Fibroblast of skin of right quadriceps (primary cell): ENCODE data around the gene ZC3H15.
A peak's percentile ranks its signal among the peaks of the same experiment; 100 is the strongest.

Experiments
- DNase-seq: peaks from one replicate; pipeline ENCODE4 v3.0.0-alpha.2; 2013

The ZC3H15 gene

GRCh38 chr2:186544255-186544675, 58.2 kb downstream of the ZC3H15 start:
- peak; percentile 94 for DNase-seq

GRCh38 chr2:186546846-186547245, 60.8 kb downstream of the ZC3H15 start:
- peak; percentile 51 for DNase-seq

GRCh38 chr2:186551323-186552050, 65.4 kb downstream of the ZC3H15 start:
- peak; percentile 85 for DNase-seq

- no peak for DNase-seq
Observed at GRCh38 chr2:186554429-186554828, 68.4 kb downstream of the ZC3H15 start.

- no peak for DNase-seq
Observed at GRCh38 chr2:186554850-186555671, 69.0 kb downstream of the ZC3H15 start.

GRCh38 chr2:186558512-186559276, 72.6 kb downstream of the ZC3H15 start:
- DNase-seq, result peak; percentile 39
